ENCODE results near the gene EFCAB8.

The EFCAB8 gene

GRCh38 chr20:32983459-32984112 lies 124.9 kb downstream of the EFCAB8 start:
- Histone ChIP-seq H3K4me1 (ENCODE audit: control insufficient read depth, insufficient read depth, low read length) (no peaks in the 10 kb centered on the region), H3K9ac (ENCODE audit: low read length) (no peak overlapping the region), H3K9me3 (ENCODE audit: control insufficient read depth, low read length) (no peaks in the 10 kb centered on the region), H3K27me3 (ENCODE audit: control insufficient read depth, insufficient read depth, low read length) (no peaks in the 10 kb centered on the region), H3K4me3 (ENCODE audit: low read length) (no peak overlapping the region), H3K36me3 (ENCODE audit: control insufficient read depth, insufficient read depth, low read length) (no peaks in the 10 kb centered on the region)

DNA sequence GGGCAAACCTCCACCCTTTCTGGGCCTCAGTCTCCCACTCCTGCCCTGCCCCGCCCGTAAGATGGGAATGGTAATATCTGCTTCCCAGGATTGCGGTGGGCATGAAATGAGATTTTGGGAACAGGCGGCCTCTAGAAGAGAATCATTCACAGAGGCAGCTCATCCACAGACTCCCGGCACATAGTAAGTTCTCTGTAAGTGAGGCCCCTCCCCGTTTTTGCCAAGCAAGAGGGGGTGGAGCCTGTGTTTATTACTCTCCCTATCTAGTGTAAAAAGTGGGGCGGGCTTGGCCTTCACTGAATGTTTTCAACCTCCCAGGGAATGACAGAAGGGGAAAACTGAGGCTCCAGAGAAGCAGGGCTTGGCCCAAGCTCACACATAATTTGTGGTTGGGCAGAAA lies 125.5 kb downstream of the EFCAB8 start:
- Histone ChIP-seq H3K4me3 (ENCODE audit: low read length) (no peak overlapping the region), H3K4me1 (ENCODE audit: control insufficient read depth, insufficient read depth, low read length) (no peaks in the 10 kb centered on the region), H3K27me3 (ENCODE audit: control insufficient read depth, insufficient read depth, low read length) (no peaks in the 10 kb centered on the region), H3K36me3 (ENCODE audit: control insufficient read depth, insufficient read depth, low read length) (no peaks in the 10 kb centered on the region), H3K9ac (ENCODE audit: low read length) (no peak overlapping the region), H3K9me3 (ENCODE audit: control insufficient read depth, low read length) (no peaks in the 10 kb centered on the region)

GRCh38 chr20:32984631-32985354 lies 126.1 kb downstream of the EFCAB8 start:
- H3K9ac ChIP-seq (ENCODE audit: low read length) = no peak overlapping the region
- H3K4me1 ChIP-seq (ENCODE audit: control insufficient read depth, insufficient read depth, low read length) = no peaks in the 10 kb centered on the region
- no peaks in the 10 kb centered on the region for H3K36me3 ChIP-seq (ENCODE audit: control insufficient read depth, insufficient read depth, low read length)
- H3K27me3 ChIP-seq (ENCODE audit: control insufficient read depth, insufficient read depth, low read length) = no peaks in the 10 kb centered on the region
- no peak overlapping the region for H3K4me3 ChIP-seq (ENCODE audit: low read length)
- no peaks in the 10 kb centered on the region for H3K9me3 ChIP-seq (ENCODE audit: control insufficient read depth, low read length)

DNA sequence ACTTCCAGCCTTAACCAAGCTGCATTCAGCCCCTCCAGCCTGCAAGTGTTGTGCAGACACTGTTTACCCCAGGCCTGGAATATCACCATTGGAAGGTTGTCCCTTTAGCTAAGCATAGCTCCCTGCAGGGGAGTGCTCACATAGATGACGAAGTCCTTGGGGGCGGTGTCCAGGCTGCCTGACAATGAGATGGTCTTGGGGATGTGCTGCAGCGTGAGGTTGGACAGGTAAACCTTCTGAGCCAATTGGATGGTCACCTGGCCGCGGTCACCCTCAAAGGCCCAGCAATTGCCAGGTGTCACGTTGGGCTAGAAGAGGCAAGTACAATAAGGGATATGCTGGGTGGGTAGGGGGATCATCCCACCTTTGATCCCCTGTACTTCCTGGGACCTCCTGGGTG lies 126.9 kb downstream of the EFCAB8 start:
- Histone ChIP-seq H3K27me3 (ENCODE audit: control insufficient read depth, insufficient read depth, low read length) (peaks cover 3% of the 10 kb centered on the region), H3K4me1 (ENCODE audit: control insufficient read depth, insufficient read depth, low read length) (no peaks in the 10 kb centered on the region), H3K9ac (ENCODE audit: low read length) (no peak overlapping the region), H3K36me3 (ENCODE audit: control insufficient read depth, insufficient read depth, low read length) (no peaks in the 10 kb centered on the region), H3K9me3 (ENCODE audit: control insufficient read depth, low read length) (no peaks in the 10 kb centered on the region), H3K4me3 (ENCODE audit: low read length) (no peak overlapping the region)

DNA sequence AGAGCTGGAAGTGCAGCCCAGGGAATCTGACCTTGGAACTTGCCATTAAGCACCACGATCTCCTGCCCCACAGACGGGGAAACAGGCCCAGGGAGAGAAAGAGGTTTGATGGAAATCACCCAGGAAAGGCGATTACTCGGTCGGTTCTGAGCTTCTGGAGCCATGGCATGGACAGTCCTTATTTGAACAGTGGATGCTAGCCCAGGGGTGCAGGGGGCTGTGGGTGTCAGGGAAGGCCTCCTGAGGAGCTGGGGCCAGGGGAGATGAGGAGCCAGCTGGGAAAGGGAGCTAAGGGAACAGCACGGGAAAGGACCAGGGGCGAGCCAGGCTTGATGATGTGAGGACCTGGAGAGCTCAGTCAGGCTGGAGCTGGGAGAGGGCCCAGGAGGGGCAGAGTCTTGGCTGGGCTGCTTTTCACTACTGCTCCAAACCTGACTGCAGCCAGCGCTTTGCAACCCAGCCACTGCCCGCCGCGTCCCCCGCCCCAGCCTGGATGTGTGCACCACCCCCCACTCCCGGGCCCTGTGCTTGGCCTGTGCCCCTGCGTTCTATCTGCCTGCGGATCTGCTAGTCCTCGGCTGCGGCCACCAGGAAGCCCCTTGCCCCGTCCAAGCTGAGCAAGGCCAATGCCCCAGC lies 127.7 kb downstream of the EFCAB8 start:
- no peaks in the 10 kb centered on the region for H3K36me3 ChIP-seq (ENCODE audit: control insufficient read depth, insufficient read depth, low read length)
- peaks cover 3% of the 10 kb centered on the region for H3K27me3 ChIP-seq (ENCODE audit: control insufficient read depth, insufficient read depth, low read length)
- no peak overlapping the region for H3K9ac ChIP-seq (ENCODE audit: low read length)
- H3K4me1 ChIP-seq (ENCODE audit: control insufficient read depth, insufficient read depth, low read length) = no peaks in the 10 kb centered on the region
- no peak overlapping the region for H3K4me3 ChIP-seq (ENCODE audit: low read length)
- no peaks in the 10 kb centered on the region for H3K9me3 ChIP-seq (ENCODE audit: control insufficient read depth, low read length)

DNA sequence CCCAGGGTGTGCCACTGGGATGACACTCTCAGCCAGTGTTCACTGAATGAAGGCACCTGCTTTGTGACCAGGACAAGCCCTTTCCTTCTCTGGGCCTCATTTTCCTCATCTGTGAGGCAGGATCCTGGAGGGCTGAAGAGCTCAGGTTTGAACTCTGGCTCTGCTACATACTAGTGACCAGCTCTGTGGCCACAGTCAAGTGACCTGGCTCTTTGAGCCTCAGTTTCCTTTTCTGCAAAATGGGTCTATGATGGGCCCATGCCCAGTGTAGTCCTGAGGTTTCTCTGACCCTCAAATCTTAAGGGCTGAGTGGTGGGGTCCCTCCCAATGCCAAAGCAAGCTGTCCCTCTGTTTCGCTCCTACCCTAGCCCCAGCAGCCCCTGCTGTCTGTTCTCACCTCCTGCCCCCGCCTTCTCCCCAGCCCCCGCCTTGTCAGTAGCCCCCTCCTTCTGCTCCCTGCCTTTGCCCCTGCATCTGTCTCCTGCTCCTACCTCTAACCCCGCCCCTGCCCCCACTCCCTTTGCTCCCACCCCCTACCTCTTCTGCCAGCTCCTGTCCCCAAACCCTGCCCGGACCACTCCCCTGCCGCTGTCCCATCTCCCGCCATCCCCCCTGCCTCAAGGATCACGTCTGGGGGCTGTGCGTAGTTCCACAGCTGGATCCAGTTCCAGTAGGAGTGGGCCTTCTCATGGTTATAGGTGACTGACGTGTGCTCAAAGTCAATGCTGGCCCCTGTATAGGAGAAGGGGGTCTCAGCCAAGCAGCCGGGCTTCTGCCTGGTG lies 128.5 kb downstream of the EFCAB8 start:
- no peak overlapping the region for H3K9ac ChIP-seq (ENCODE audit: low read length)

GRCh38 chr20:32988008-32988407 lies 129.3 kb downstream of the EFCAB8 start:
- H3K9me3 ChIP-seq (ENCODE audit: control insufficient read depth, low read length) = no peaks in the 10 kb centered on the region
- no peak overlapping the region for H3K4me3 ChIP-seq (ENCODE audit: low read length)
- H3K36me3 ChIP-seq (ENCODE audit: control insufficient read depth, insufficient read depth, low read length) = no peaks in the 10 kb centered on the region
- H3K9ac ChIP-seq (ENCODE audit: low read length) = no peak overlapping the region
- H3K4me1 ChIP-seq (ENCODE audit: control insufficient read depth, insufficient read depth, low read length) = no peaks in the 10 kb centered on the region
- H3K27me3 ChIP-seq (ENCODE audit: control insufficient read depth, insufficient read depth, low read length) = peaks cover 3% of the 10 kb centered on the region

More for the DNA sequence above, 128.5 kb downstream of the EFCAB8 start:
- Histone ChIP-seq H3K36me3 (ENCODE audit: control insufficient read depth, insufficient read depth, low read length) (no peaks in the 10 kb centered on the region), H3K4me3 (ENCODE audit: low read length) (no peak overlapping the region), H3K9me3 (ENCODE audit: control insufficient read depth, low read length) (no peaks in the 10 kb centered on the region), H3K4me1 (ENCODE audit: control insufficient read depth, insufficient read depth, low read length) (no peaks in the 10 kb centered on the region), H3K27me3 (ENCODE audit: control insufficient read depth, insufficient read depth, low read length) (peaks cover 3% of the 10 kb centered on the region)

DNA sequence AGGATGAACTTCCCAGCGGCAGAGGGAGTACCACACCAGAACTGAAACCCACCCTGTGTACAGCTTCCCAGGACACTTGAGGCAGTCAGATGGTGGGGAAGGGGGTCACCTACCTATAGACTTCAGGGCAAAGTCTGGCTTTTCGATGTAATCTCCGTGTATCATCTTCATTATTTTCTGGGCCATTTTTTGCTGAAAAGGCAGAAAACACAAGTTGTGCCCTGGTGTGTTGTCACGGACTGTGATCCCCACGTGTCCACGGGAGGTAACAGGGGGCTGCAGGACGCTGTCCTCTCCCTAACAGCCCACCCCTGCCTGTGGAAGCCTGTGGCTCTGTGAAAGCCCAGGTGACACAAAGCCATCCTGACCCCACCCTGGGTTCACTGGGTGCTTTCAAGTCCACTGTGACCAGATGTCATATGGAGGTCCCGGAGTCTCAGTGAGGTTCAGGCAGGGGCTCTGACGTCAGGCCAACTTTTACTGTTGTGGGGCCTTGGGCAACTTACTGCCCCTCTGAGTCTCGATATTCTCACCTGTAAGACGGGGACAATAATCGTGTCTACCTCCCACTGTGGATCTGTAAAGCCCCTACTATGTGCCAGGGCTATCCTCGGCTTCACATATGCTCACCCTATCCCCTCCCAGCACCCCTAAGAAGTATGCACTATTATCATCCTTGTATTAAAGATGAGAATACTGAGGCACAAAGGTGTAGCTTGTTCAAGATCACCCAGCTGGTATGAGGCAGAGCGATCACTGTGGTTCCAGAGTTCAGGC lies 131.0 kb downstream of the EFCAB8 start:
- Histone ChIP-seq H3K4me1 (ENCODE audit: control insufficient read depth, insufficient read depth, low read length) (no peaks in the 10 kb centered on the region), H3K9me3 (ENCODE audit: control insufficient read depth, low read length) (no peaks in the 10 kb centered on the region), H3K9ac (ENCODE audit: low read length) (no peak overlapping the region), H3K4me3 (ENCODE audit: low read length) (no peak overlapping the region), H3K27me3 (ENCODE audit: control insufficient read depth, insufficient read depth, low read length) (peaks cover 3% of the 10 kb centered on the region), H3K36me3 (ENCODE audit: control insufficient read depth, insufficient read depth, low read length) (no peaks in the 10 kb centered on the region)

GRCh38 chr20:32990426-32990825 lies 131.7 kb downstream of the EFCAB8 start:
- H3K4me1 ChIP-seq (ENCODE audit: control insufficient read depth, insufficient read depth, low read length) = no peaks in the 10 kb centered on the region
- H3K9ac ChIP-seq (ENCODE audit: low read length) = no peak overlapping the region
- H3K36me3 ChIP-seq (ENCODE audit: control insufficient read depth, insufficient read depth, low read length) = no peaks in the 10 kb centered on the region
- no peaks in the 10 kb centered on the region for H3K9me3 ChIP-seq (ENCODE audit: control insufficient read depth, low read length)
- peaks cover 3% of the 10 kb centered on the region for H3K27me3 ChIP-seq (ENCODE audit: control insufficient read depth, insufficient read depth, low read length)
- no peak overlapping the region for H3K4me3 ChIP-seq (ENCODE audit: low read length)

- Histone ChIP-seq H3K4me1 (ENCODE audit: control insufficient read depth, insufficient read depth, low read length) (no peaks in the 10 kb centered on the region), H3K27me3 (ENCODE audit: control insufficient read depth, insufficient read depth, low read length) (peaks cover 3% of the 10 kb centered on the region), H3K4me3 (ENCODE audit: low read length) (no peak overlapping the region), H3K36me3 (ENCODE audit: control insufficient read depth, insufficient read depth, low read length) (no peaks in the 10 kb centered on the region), H3K9me3 (ENCODE audit: control insufficient read depth, low read length) (no peaks in the 10 kb centered on the region), H3K9ac (ENCODE audit: low read length) (no peak overlapping the region)
These were observed 132.7 kb downstream of the EFCAB8 start for GRCh38 chr20:32991383-32991782.

DNA sequence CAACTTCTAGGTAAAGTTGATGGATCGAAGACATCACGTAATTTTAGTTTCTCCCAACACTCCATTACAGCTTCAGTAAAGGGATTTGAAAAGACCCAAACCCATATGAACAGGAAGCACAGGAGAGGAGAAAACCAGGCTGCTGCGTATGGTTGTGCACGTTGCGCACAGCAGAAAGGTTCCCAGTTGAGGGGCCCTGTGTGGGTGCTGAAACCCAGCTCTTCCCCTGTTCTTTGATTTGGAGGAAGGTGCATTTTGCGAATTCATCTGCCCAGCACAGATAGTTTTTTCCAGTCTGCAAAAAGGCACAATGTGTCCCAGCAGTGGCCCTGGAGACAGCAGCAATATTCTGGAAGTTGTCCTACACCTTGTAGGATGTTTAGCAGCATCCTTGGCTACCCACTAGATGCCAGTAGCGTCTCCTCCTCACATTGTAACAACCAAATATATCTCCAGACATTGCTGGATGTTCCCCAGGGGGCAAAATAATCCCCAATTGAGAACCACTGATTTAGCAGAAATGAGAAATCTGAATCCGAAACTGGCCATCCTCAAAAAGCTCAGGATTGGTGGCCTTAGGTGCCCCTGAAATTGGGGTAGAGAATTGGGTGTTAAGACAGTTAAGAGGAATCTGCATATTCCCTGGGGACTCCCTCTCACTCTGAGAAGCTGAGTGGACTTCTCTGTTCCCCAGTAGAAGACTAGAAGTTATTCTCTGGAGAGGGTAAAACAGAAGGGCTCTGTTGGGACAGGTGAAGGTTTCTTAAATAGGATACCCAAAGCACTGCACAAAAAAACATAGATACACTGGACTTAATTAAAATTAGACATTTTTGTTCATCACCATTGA lies 133.3 kb downstream of the EFCAB8 start:
- H3K36me3 ChIP-seq (ENCODE audit: control insufficient read depth, insufficient read depth, low read length) = no peaks in the 10 kb centered on the region
- no peaks in the 10 kb centered on the region for H3K9me3 ChIP-seq (ENCODE audit: control insufficient read depth, low read length)
- no peak overlapping the region for H3K9ac ChIP-seq (ENCODE audit: low read length)
- H3K27me3 ChIP-seq (ENCODE audit: control insufficient read depth, insufficient read depth, low read length) = peaks cover 3% of the 10 kb centered on the region
- no peaks in the 10 kb centered on the region for H3K4me1 ChIP-seq (ENCODE audit: control insufficient read depth, insufficient read depth, low read length)
- no peak overlapping the region for H3K4me3 ChIP-seq (ENCODE audit: low read length)
